HEK293 (cell line): ENCODE results near the gene YOD1.

Source experiments
- CTCF ChIP-seq: fragments of 450-650 bp; formaldehyde crosslinking; IDR thresholded peaks from 2 replicates; pipeline ENCODE4 v1.5.1; 2016; ENCODE audit warnings: missing biosample characterization, missing genetic modification characterization
- EGR2 ChIP-seq: fragments of 450-650 bp; formaldehyde crosslinking; IDR thresholded peaks from 2 replicates; pipeline ENCODE4 v1.5.1; 2016; ENCODE audit warnings: low read depth, missing biosample characterization, missing genetic modification characterization
- KLF10 ChIP-seq: fragments of 450-650 bp; IDR thresholded peaks from 2 replicates; pipeline ENCODE4 v1.5.1; 2018; ENCODE audit warnings: missing biosample characterization, mild to moderate bottlenecking, missing genetic modification characterization
- PBX3 ChIP-seq: sonication (generic); formaldehyde crosslinking; IDR thresholded peaks from 2 replicates; pipeline ENCODE4 v1.8.1; 2022; ENCODE audit warnings: mild to moderate bottlenecking, moderate library complexity, missing genetic modification reagents
- TCF7L2 ChIP-seq: IDR thresholded peaks from 2 replicates; pipeline ENCODE4 v1.6.1; 2011; ENCODE audit warnings: low read depth, mild to moderate bottlenecking, inconsistent platforms, low read length, moderate library complexity, borderline replicate concordance
- TSHZ1 ChIP-seq: fragments of 450-650 bp; formaldehyde crosslinking; IDR thresholded peaks from 2 replicates; pipeline ENCODE4 v1.5.1; 2016; ENCODE audit warnings: missing biosample characterization, missing genetic modification characterization, borderline replicate concordance
- ZNF24 ChIP-seq: fragments of 450-650 bp; formaldehyde crosslinking; IDR thresholded peaks from 2 replicates; pipeline ENCODE4 v1.5.1; 2016; ENCODE audit warnings: missing biosample characterization, missing genetic modification characterization
- ZNF521 ChIP-seq: fragments of 450-650 bp; formaldehyde crosslinking; IDR thresholded peaks from 2 replicates; pipeline ENCODE4 v1.5.1; 2017; ENCODE audit warnings: missing biosample characterization, mild to moderate bottlenecking, missing genetic modification characterization
- ZNF580 ChIP-seq: fragments of 450-650 bp; formaldehyde crosslinking; IDR thresholded peaks from 2 replicates; pipeline ENCODE4 v1.5.1; 2016; ENCODE audit warnings: missing biosample characterization, missing genetic modification characterization
- ZNF768 ChIP-seq: fragments of 450-650 bp; formaldehyde crosslinking; IDR thresholded peaks from 2 replicates; pipeline ENCODE4 v1.5.1; 2018; ENCODE audit warnings: missing biosample characterization, mild to moderate bottlenecking, missing genetic modification characterization
- ZNF830 ChIP-seq: fragments of 450-650 bp; IDR thresholded peaks from 2 replicates; pipeline ENCODE4 v1.5.0; 2018; ENCODE audit warnings: missing biosample characterization, missing genetic modification characterization, low read depth, mild to moderate bottlenecking, moderate library complexity

- TF ChIP-seq EGR2 (tag by site-specific recombination) (no peak), TCF7L2 (no peak), ZNF768 (tag by site-specific recombination) (no peak), KLF10 (tag by site-specific recombination) (no peak), PBX3 (CRISPR knock-in tag) (no peak), CTCF (tag by site-specific recombination) (no peak), ZNF24 (tag by site-specific recombination) (no peak), TSHZ1 (tag by site-specific recombination) (no peak), ZNF580 (tag by site-specific recombination) (no peak), ZNF521 (tag by site-specific recombination) (no peak), ZNF830 (tag by site-specific recombination) (no peak)
Measured at GRCh38 chr1:207089627-207090355, 38.8 kb upstream of the YOD1 start.
